K562 (cell line): Measurements from ENCODE around the gene CSNK1G1. TPM values are rescaled to one million over a fixed set of nuclear protein-coding genes. Genes with fewer than 3 reads are reported as not detected.

Experiments
- ERF ChIP-seq: fragments of 450-650 bp; formaldehyde crosslinking; IDR thresholded peaks from 2 replicates; pipeline ENCODE4 v1.4.0; 2020; ENCODE audit warnings: mild to moderate bottlenecking, mixed read lengths
- FOXJ3 ChIP-seq: sonication (generic); formaldehyde crosslinking; IDR thresholded peaks from 2 replicates; pipeline ENCODE4 v1.4.0; 2020; ENCODE audit warnings: mild to moderate bottlenecking, missing genetic modification reagents
- FOXM1 ChIP-seq, 2 experiments: fragments of 450-650 bp in 1 of 2; sonication (generic) in 1 of 2; formaldehyde crosslinking in 1 of 2; IDR thresholded peaks; 2 replicates each; pipeline versions ENCODE4 v1.6.1 to v1.9.0; 2017 to 2022; ENCODE audit warnings: low read depth in 2 of 2, mild to moderate bottlenecking in 2 of 2, missing genetic modification reagents in 1 of 2, moderate library complexity in 1 of 2
- MAFF ChIP-seq: IDR thresholded peaks from 2 replicates; pipeline ENCODE4 v1.6.1; 2012; ENCODE audit warnings: low read length, improper control_type of control experiment
- RBBP5 ChIP-seq: fragments of 200-600 bp; sonication (generic); IDR thresholded peaks from 2 replicates; pipeline ENCODE4 v1.6.1; 2012; ENCODE audit warnings: borderline replicate concordance, mild to moderate bottlenecking, low read length, control low read depth, inconsistent platforms; ENCODE audit not compliant: insufficient read depth, poor library complexity, severe bottlenecking
- RBM17 ChIP-seq: fragments of 200-400 bp; formaldehyde crosslinking; IDR thresholded peaks from 2 replicates; pipeline ENCODE4 v1.6.1; 2017; ENCODE audit warnings: low read depth, mild to moderate bottlenecking, low read length, borderline replicate concordance
- STAT5B ChIP-seq: fragments of 250-450 bp; sonication (Bioruptor Pico); IDR thresholded peaks from 2 replicates; pipeline ENCODE4 v1.8.0; 2021; ENCODE audit warnings: mild to moderate bottlenecking, inconsistent platforms
- XRCC5 ChIP-seq: fragments of 200-400 bp; formaldehyde crosslinking; IDR thresholded peaks from 2 replicates; pipeline ENCODE4 v1.6.1; 2017; ENCODE audit warnings: low read depth, mild to moderate bottlenecking, low read length
- ZNF551 ChIP-seq: fragments of 250-450 bp; sonication (Bioruptor Pico); IDR thresholded peaks from 2 replicates; pipeline ENCODE4 v1.5.0; 2021; ENCODE audit warnings: mild to moderate bottlenecking, moderate library complexity
- polyA plus RNA-seq, 8 experiments: library from polyadenylated mRNA; depleted of rRNA in 4 of 8; stranded (reverse) in 5 of 8; unstranded in 3 of 8; fragments of >200 nt; fragmentation: Nextera tagmentation in 2 of 8; fragmentation: Illumina TruSeq in 1 of 8; extraction: Ambion mirVana in 2 of 8; extraction: Trizol in 1 of 8; gene quantifications; 2 replicates each; pipeline versions ENCODE4 v1.2.1 to v1.2.3, GENCODE V29; 2011 to 2014; ENCODE audit warnings: inconsistent platforms in 1 of 8, missing spikeins in 1 of 8
- total RNA-seq, 7 experiments: library from RNA; depleted of rRNA in 6 of 7; stranded (reverse); fragments of >200 nt in 6 of 7; fragmentation: Illumina TruSeq in 2 of 7; extraction: Trizol in 2 of 7; gene quantifications; 2 replicates each; pipeline versions ENCODE4 v1.2.1 to v1.2.3, GENCODE V29; 2011 to 2021; ENCODE audit warnings: low replicate concordance in 1 of 7
- TF ChIP-seq, protein P1 (sequence below): sonication (generic); formaldehyde crosslinking; IDR thresholded peaks from 2 replicates; pipeline ENCODE4 v1.8.0; 2023; ENCODE audit warnings: missing genetic modification reagents, mild to moderate bottlenecking, borderline replicate concordance
- TF ChIP-seq, protein P2 (sequence below): IDR thresholded peaks from 2 replicates; pipeline ENCODE4 v1.6.1; 2012; ENCODE audit warnings: low read depth, low read length, improper control_type of control experiment, borderline replicate concordance
- TF ChIP-seq, protein P3 (sequence below), 2 experiments: fragments of 450-650 bp; IDR thresholded peaks; 2 replicates each; pipeline ENCODE4 v1.6.1; 2016; ENCODE audit warnings: mild to moderate bottlenecking in 2 of 2, borderline replicate concordance in 1 of 2, low read depth in 1 of 2, moderate library complexity in 1 of 2

The CSNK1G1 gene
- total and polyA plus RNA-seq, 9 of the 15 experiments (the other 6 are each of a cell fraction or from before 2014, with no cell fraction given), result 4.5 to 18.5 (median 9.5) TPM

DNA sequence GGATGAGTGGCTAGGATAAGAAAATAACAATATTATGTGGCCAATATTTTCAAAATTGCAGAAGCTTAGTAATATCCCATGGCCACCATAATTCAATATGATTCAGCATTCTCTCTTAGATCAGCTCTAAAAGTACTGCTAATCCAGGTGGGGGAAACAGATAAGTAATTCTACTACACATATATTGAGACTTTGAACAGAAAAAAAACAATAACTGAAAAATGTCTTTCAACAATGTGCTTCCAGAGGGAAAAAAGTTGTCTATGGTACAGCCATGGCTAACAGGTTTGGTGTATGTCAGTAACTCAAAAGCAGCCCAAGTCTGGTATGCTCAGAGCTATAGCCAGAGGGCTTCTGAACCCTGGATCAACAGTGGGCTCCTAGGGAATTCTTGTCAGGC, 150.8 kb downstream of the CSNK1G1 start (continued):
- TF ChIP-seq, protein P1, sequence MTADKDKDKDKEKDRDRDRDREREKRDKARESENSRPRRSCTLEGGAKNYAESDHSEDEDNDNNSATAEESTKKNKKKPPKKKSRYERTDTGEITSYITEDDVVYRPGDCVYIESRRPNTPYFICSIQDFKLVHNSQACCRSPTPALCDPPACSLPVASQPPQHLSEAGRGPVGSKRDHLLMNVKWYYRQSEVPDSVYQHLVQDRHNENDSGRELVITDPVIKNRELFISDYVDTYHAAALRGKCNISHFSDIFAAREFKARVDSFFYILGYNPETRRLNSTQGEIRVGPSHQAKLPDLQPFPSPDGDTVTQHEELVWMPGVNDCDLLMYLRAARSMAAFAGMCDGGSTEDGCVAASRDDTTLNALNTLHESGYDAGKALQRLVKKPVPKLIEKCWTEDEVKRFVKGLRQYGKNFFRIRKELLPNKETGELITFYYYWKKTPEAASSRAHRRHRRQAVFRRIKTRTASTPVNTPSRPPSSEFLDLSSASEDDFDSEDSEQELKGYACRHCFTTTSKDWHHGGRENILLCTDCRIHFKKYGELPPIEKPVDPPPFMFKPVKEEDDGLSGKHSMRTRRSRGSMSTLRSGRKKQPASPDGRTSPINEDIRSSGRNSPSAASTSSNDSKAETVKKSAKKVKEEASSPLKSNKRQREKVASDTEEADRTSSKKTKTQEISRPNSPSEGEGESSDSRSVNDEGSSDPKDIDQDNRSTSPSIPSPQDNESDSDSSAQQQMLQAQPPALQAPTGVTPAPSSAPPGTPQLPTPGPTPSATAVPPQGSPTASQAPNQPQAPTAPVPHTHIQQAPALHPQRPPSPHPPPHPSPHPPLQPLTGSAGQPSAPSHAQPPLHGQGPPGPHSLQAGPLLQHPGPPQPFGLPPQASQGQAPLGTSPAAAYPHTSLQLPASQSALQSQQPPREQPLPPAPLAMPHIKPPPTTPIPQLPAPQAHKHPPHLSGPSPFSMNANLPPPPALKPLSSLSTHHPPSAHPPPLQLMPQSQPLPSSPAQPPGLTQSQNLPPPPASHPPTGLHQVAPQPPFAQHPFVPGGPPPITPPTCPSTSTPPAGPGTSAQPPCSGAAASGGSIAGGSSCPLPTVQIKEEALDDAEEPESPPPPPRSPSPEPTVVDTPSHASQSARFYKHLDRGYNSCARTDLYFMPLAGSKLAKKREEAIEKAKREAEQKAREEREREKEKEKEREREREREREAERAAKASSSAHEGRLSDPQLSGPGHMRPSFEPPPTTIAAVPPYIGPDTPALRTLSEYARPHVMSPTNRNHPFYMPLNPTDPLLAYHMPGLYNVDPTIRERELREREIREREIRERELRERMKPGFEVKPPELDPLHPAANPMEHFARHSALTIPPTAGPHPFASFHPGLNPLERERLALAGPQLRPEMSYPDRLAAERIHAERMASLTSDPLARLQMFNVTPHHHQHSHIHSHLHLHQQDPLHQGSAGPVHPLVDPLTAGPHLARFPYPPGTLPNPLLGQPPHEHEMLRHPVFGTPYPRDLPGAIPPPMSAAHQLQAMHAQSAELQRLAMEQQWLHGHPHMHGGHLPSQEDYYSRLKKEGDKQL, result no peak
- TF ChIP-seq XRCC5 (no peak), MAFF (peak; percentile 82), ZNF551 (CRISPR knock-in tag) (no peak), FOXM1 (IDR thresholded peaks at IDR 0.05; ENCODE audit: low read depth) (0 out of 2 replicates have a peak, but pooled peaks have one; percentile 32), FOXM1 (CRISPR knock-in tag; IDR thresholded peaks at IDR 0.05; ENCODE audit: low read depth) (no peak), ERF (CRISPR knock-in tag) (no peak), STAT5B (no peak), FOXJ3 (CRISPR knock-in tag) (no peak), RBBP5 (peak; percentile 56), RBM17 (no peak)
- TF ChIP-seq, protein P2, sequence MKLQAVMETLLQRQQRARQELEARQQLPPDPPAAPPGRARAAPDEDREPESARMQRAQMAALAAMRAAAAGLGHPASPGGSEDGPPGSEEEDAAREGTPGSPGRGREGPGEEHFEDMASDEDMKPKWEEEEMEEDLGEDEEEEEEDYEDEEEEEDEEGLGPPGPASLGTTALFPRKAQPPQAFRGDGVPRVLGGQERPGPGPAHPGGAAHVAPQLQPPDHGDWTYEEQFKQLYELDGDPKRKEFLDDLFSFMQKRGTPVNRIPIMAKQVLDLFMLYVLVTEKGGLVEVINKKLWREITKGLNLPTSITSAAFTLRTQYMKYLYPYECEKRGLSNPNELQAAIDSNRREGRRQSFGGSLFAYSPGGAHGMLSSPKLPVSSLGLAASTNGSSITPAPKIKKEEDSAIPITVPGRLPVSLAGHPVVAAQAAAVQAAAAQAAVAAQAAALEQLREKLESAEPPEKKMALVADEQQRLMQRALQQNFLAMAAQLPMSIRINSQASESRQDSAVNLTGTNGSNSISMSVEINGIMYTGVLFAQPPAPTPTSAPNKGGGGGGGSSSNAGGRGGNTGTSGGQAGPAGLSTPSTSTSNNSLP, result peak; percentile 81; the same call in 1 of the 2 replicates
- TF ChIP-seq, protein P3, sequence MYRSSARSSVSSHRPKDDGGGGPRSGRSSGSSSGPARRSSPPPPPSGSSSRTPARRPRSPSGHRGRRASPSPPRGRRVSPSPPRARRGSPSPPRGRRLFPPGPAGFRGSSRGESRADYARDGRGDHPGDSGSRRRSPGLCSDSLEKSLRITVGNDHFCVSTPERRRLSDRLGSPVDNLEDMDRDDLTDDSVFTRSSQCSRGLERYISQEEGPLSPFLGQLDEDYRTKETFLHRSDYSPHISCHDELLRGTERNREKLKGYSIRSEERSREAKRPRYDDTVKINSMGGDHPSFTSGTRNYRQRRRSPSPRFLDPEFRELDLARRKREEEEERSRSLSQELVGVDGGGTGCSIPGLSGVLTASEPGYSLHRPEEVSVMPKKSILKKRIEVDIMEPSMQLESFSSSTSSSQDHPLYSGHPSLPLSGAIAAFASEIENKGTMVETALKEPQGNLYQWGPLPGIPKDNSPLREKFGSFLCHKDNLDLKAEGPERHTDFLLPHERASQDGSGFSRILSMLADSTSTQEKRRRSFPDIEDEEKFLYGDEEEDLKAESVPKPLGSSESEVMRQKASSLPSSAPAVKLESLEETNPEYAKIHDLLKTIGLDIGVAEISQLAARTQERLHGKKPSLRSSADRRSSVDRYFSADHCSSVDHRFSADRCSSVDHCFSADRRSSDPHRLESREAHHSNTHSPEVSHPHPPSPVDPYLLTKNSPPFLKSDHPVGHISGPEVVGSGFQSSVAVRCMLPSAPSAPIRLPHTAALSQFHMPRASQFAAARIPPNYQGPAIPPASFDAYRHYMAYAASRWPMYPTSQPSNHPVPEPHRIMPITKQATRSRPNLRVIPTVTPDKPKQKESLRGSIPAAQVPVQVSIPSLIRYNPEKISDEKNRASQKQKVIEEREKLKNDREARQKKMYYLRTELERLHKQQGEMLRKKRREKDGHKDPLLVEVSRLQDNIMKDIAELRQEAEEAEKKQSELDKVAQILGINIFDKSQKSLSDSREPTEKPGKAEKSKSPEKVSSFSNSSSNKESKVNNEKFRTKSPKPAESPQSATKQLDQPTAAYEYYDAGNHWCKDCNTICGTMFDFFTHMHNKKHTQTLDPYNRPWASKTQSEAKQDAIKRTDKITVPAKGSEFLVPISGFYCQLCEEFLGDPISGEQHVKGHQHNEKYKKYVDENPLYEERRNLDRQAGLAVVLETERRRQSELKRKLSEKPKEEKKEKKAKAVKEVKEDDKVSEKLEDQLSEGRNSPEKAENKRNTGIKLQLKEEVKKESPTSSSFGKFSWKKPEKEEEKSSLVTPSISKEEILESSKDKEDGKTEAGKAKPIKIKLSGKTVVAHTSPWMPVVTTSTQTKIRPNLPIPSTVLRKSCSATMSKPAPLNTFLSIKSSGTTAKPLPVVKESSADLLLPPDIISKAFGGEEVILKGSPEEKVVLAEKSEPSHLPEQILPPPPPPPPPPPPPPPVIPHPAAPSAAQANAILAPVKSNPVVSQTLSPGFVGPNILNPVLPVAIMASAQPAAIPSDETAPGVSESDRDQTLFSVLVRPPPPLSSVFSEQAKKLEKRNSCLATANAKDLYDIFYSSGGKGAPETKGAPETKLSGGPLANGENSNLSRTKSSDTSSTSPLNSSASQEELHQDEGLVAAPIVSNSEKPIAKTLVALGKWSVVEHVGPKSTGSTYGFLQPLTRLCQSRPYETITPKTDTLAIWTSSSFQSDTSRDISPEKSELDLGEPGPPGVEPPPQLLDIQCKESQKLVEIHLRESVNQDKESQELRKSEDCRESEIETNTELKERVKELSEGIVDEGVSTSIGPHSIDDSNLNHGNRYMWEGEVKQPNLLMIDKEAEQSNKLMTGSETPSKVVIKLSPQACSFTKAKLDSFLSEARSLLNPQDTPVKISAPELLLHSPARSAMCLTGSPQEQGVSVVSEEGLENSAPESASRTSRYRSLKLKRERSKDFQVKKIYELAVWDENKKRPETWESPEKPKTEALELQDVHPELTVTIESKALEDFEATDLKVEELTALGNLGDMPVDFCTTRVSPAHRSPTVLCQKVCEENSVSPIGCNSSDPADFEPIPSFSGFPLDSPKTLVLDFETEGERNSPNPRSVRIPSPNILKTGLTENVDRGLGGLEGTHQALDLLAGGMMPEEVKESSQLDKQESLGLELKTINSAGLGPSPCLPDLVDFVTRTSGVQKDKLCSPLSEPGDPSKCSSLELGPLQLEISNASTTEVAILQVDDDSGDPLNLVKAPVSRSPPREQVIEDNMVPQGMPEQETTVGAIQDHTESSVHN (IDR thresholded peaks at IDR 0.05; ENCODE audit: borderline replicate concordance in 1 of 2, low read depth in 1 of 2), result no peak
